HL-60 (cell line): ENCODE results near the gene B4GALNT1.

Source experiments
- DNase-seq, 2 experiments: peaks; one replicate each; pipeline ENCODE4 v3.0.0-alpha.2; 2010 to 2020; ENCODE audit warnings: low read depth in 1 of 2, low spot score in 1 of 2
- H3K27ac ChIP-seq: fragments of 250-450 bp; sonication (Bioruptor Pico); replicated peaks from 2 replicates; pipeline ENCODE4 v1.5.1; 2020; ENCODE audit warnings: mild to moderate bottlenecking, moderate library complexity
- H3K27me3 ChIP-seq: fragments of 250-450 bp; sonication (Bioruptor Pico); 2 replicates; pipeline ENCODE4 v1.5.1; 2021; ENCODE audit warnings: mild to moderate bottlenecking, moderate library complexity; ENCODE audit not compliant: insufficient read depth, poor library complexity, severe bottlenecking
- H3K4me3 ChIP-seq: replicated peaks from 2 replicates; pipeline ENCODE4 v1.5.1; 2011; ENCODE audit warnings: mild to moderate bottlenecking, control low read depth, low read length; ENCODE audit not compliant: insufficient read depth
- CTCF ChIP-seq: IDR thresholded peaks from one replicate; pipeline ENCODE4 v1.5.1; 2011; ENCODE audit warnings: low read length, control low read depth, inconsistent platforms; ENCODE audit not compliant: insufficient read depth
- GABPA ChIP-seq: IDR thresholded peaks from 2 replicates; pipeline ENCODE4 v1.6.1; 2012; ENCODE audit warnings: low read depth
- POLR2AphosphoS5 ChIP-seq: IDR thresholded peaks from 2 replicates; pipeline ENCODE4 v1.6.1; 2012; ENCODE audit warnings: low read depth
- REST ChIP-seq: IDR thresholded peaks from 2 replicates; pipeline ENCODE4 v1.6.1; 2012; ENCODE audit warnings: low read depth; ENCODE audit not compliant: insufficient replicate concordance
- SPI1 ChIP-seq: IDR thresholded peaks from 2 replicates; pipeline ENCODE4 v1.6.1; 2012; ENCODE audit warnings: low read depth, mild to moderate bottlenecking, borderline replicate concordance

The B4GALNT1 gene

GRCh38 chr12:57605811-57606311 lies 27.1 kb downstream of the B4GALNT1 start:
- no peak for DNase-seq
- H3K4me3 ChIP-seq = no peak overlapping the region

GRCh38 chr12:57604992-57605810 lies 27.8 kb downstream of the B4GALNT1 start:
- no peak for TF ChIP-seq POLR2AphosphoS5
- no peak for TF ChIP-seq GABPA
- no peak for TF ChIP-seq SPI1
- TF ChIP-seq CTCF = no peak
- TF ChIP-seq REST = no peak
- Histone ChIP-seq H3K4me3 (peak overlapping the region; percentile 21), H3K27ac (no peak overlapping the region), H3K27me3 (peaks cover 33% of the 10 kb centered on the region)
- DNase-seq = no peak

More at GRCh38 chr12:57605811-57606311, 27.1 kb downstream of the B4GALNT1 start:
- Histone ChIP-seq H3K27me3 (peaks cover 40% of the 10 kb centered on the region), H3K27ac (no peak overlapping the region)
- TF ChIP-seq CTCF = no peak

- Histone ChIP-seq H3K4me3 (peak within 1 kb of the TSS; percentile 21), H3K27me3 (peaks cover 31% of the 10 kb centered on the region), H3K27ac (no peak within 1 kb of the TSS)
- TF ChIP-seq GABPA = no peak
- TF ChIP-seq POLR2AphosphoS5 = no peak
- TF ChIP-seq CTCF = no peak
- TF ChIP-seq SPI1 = no peak
- no peak for TF ChIP-seq REST
- no peak for DNase-seq
Observed at GRCh38 chr12:57604454-57604991, 28.5 kb downstream of the B4GALNT1 start, which contains the start of gene DTX3. Gene DTX3, plus strand, starts transcription at chr12:57604824. Its CDS starts 1,694 bp downstream, at chr12:57606518.
